ENCODE results near the gene NOS2.
"Not testable (repeated sequence)": the region's sequence is repeated elsewhere in the genome, so short reads cannot be mapped to it uniquely, and the experiment has no call there.

NOS2 gene

GRCh38 chr17:27800522-27800921, at the start of gene NOS2:
TSS of gene NOS2 (minus strand) at chr17:27800529. CDS start at chr17:27798809, 1,720 bp downstream.
- no peak for DNase-seq (ENCODE audit: extremely low read depth, insufficient read length)
- Histone ChIP-seq H3K27me3 (replicated peaks; ENCODE audit: control insufficient read depth, insufficient read depth, low read length) (peaks cover 2% of the 10 kb centered on the region), H3K4me3 (replicated peaks; ENCODE audit: low read depth, low read length) (no peak within 1 kb of the TSS), H3K36me3 (ENCODE audit: control insufficient read depth, insufficient read depth, low read length) (no peaks in the 10 kb centered on the region)
- no peak for TF ChIP-seq CTCF (IDR thresholded peaks at IDR 0.05; ENCODE audit: insufficient read depth, low read length, poor library complexity, severe bottlenecking)

- no peak for TF ChIP-seq CTCF (IDR thresholded peaks at IDR 0.05; ENCODE audit: insufficient read depth, low read length, poor library complexity, severe bottlenecking)
- Histone ChIP-seq H3K36me3 (ENCODE audit: control insufficient read depth, insufficient read depth, low read length) (no peaks in the 10 kb centered on the region), H3K4me3 (replicated peaks; ENCODE audit: low read depth, low read length) (no peak overlapping the region), H3K27me3 (replicated peaks; ENCODE audit: control insufficient read depth, insufficient read depth, low read length) (no peaks in the 10 kb centered on the region)
- no peak for DNase-seq (ENCODE audit: extremely low read depth, insufficient read length)
Measured at GRCh38 chr17:27849474-27850185, 49.3 kb upstream of the NOS2 start.

GRCh38 chr17:27848931-27849330, 48.6 kb upstream of the NOS2 start:
- no peak for DNase-seq (ENCODE audit: extremely low read depth, insufficient read length)
- TF ChIP-seq CTCF (IDR thresholded peaks at IDR 0.05; ENCODE audit: insufficient read depth, low read length, poor library complexity, severe bottlenecking): no peak
- no peak overlapping the region for H3K4me3 ChIP-seq (replicated peaks; ENCODE audit: low read depth, low read length)
- H3K36me3 ChIP-seq (ENCODE audit: control insufficient read depth, insufficient read depth, low read length): no peaks in the 10 kb centered on the region
- H3K27me3 ChIP-seq (replicated peaks; ENCODE audit: control insufficient read depth, insufficient read depth, low read length): no peaks in the 10 kb centered on the region

- not testable (repeated sequence) for H3K27me3 ChIP-seq (replicated peaks; ENCODE audit: control insufficient read depth, insufficient read depth, low read length); H3K36me3 ChIP-seq (ENCODE audit: control insufficient read depth, insufficient read depth, low read length); H3K4me3 ChIP-seq (replicated peaks; ENCODE audit: low read depth, low read length); DNase-seq (ENCODE audit: extremely low read depth, insufficient read length)
Measured at GRCh38 chr17:27846808-27847307, 46.5 kb upstream of the NOS2 start.

- Histone ChIP-seq H3K4me3 (replicated peaks; ENCODE audit: low read depth, low read length) (no peak overlapping the region), H3K36me3 (ENCODE audit: control insufficient read depth, insufficient read depth, low read length) (no peaks in the 10 kb centered on the region), H3K27me3 (replicated peaks; ENCODE audit: control insufficient read depth, insufficient read depth, low read length) (no peaks in the 10 kb centered on the region)
- no peak for DNase-seq (ENCODE audit: extremely low read depth, insufficient read length)
- no peak for TF ChIP-seq CTCF (IDR thresholded peaks at IDR 0.05; ENCODE audit: insufficient read depth, low read length, poor library complexity, severe bottlenecking)
Measured at GRCh38 chr17:27846042-27846655, 45.8 kb upstream of the NOS2 start.

GRCh38 chr17:27845264-27846041, 45.1 kb upstream of the NOS2 start:
- DNase-seq (ENCODE audit: extremely low read depth, insufficient read length): no peak
- no peak for TF ChIP-seq CTCF (IDR thresholded peaks at IDR 0.05; ENCODE audit: insufficient read depth, low read length, poor library complexity, severe bottlenecking)
- H3K36me3 ChIP-seq (ENCODE audit: control insufficient read depth, insufficient read depth, low read length): no peaks in the 10 kb centered on the region
- H3K4me3 ChIP-seq (replicated peaks; ENCODE audit: low read depth, low read length): no peak overlapping the region
- H3K27me3 ChIP-seq (replicated peaks; ENCODE audit: control insufficient read depth, insufficient read depth, low read length): no peaks in the 10 kb centered on the region

Data from GM06990 (cell line).